ENCODE results near the gene NDUFA3.
"Not testable (repeated sequence)": the region's sequence is repeated elsewhere in the genome, so short reads cannot be mapped to it uniquely, and the experiment has no call there.

The NDUFA3 gene

DNA sequence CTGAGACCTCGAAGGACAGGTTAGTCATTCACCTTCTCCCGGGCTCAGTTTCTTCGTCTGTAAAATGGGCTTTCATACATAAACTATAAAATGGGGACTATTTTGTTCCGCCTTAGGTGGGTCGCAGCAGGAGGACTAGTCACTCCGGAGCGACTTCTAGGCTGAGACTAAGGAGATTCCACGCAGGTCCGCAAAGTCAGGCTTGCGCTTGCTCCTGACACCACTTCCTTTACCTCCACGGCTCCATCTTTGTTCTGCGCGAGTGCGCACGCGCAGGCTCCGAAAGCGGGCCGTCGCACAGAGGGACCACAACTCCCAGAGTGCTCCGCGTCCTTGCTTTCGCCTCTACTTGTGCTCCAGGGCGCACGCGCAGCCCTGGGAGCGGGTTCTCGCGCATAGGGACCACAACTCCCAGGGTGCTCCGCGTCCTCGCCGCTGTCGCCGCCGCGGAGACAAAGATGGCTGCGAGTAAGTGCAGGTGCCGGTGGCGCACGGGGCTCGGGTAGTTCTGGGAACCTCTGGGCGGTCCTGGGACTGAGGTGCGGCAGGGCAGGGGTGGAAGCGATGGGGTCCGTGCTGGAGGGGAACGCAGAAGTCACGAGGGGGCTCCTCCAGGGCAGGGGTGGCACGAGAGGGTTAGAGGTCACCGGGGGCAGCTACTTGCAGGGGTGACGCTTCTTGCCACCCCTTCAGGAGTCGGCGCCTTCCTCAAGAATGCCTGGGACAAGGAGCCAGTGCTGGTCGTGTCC, at the start of gene NDUFA3:
TSS of gene NDUFA3 (plus strand) at position 435 of the 749 bp plus-strand sequence. CDS start at position 459, 24 bp downstream.
- peak; percentile 96 for DNase-seq (ENCODE audit: low read depth)

DNA sequence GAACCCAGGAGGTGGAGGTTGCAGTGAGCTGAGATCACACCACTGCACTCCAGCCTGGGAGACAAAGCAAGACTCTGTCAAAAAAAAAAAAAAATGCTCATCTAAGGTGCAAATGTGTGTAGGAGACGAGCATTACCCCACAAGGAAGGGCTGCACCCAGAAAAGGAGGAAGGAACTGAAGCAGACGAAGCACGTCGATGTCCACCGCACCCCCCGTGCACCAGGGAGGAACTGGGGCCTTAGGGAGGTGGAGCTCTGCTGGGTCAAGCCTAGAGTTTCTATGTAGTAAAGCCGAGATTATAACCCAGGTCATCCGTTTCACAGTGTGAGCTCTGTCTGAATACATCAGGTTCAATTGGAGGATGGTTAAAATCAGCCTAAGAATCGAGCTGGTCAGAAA, 40.0 kb upstream of the NDUFA3 start:
- DNase-seq (ENCODE audit: low read depth): no peak

DNA sequence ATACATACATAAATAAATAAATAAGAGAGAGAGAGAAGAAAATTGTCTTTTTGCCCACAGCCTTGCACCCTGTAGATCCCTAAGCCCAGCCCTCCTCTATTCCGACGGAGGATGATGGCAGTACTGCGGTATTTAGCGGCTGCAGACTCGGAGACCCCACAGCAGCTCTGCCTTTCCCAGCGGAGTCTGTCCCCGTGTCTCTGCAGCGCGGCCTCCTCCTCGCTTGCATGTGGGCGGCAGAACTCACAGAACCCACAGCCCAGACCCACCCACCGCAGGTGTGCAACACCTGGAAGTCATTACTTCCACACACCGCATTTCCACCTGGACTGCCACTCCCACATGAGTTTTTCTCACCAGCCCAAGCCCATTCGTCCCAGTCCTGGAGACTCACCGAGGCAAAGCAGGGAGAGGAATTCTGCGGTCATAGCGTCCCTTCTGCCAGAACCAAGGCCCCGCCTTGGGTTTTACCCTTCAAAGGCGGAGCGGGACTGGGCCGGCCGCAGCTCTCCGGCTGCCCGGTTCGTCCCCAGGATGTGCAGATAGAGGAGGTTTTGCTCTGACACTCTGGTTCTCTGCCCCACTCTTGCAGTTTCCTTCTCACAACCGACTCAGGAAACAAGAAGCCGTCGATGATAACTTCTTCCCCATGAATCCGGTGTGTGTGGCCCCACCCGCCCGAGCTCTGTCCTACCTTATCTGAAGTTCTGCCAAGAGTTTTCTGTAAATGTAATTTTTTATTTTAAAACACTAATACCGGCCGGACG, 39.1 kb upstream of the NDUFA3 start, which contains the start of gene VSTM1:
TSS of gene VSTM1 (minus strand) at position 548 of the 767 bp plus-strand sequence. CDS start at position 428, 120 bp downstream.
- DNase-seq (ENCODE audit: low read depth): no peak

DNA sequence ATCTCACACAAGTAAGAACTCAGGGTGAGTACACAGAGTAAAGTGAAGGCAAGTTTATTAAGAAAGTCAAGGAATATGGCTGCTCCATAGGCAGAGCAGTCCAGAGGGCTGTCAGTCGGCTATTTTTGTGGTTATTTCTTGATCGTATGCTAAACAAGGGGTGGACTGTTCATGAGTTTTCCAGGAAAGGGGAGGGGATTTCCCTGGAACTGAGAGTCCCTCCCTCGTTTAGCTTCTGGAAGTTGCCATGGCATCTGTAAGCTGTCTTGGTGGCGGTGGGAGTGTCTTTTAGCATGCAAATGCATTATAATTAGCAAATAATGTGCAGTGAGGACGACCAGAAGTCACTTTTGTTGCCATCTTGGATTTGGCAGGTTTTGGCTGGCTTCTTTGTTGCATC, 33.2 kb upstream of the NDUFA3 start:
- no peak for DNase-seq (ENCODE audit: low read depth)

DNA sequence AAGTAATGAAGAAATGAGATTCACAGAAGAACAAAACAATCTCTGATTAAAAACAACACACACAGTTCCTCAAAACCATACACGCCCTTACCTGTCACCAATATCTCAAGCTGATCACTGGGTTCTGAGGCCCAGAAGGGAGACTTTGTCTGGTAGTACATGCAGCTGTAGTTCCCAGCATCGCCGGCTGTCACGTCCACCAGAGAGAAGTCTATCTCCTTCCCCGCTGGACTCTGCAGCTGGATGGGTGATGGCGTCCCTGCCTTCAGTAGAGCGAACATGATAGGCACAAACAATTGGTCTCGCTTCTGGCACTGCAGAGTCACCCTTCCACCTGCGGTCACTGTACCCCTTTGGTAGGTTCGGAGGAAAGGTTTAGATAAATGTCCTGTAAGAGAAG, 28.8 kb upstream of the NDUFA3 start:
- DNase-seq (ENCODE audit: low read depth): no peak

DNA sequence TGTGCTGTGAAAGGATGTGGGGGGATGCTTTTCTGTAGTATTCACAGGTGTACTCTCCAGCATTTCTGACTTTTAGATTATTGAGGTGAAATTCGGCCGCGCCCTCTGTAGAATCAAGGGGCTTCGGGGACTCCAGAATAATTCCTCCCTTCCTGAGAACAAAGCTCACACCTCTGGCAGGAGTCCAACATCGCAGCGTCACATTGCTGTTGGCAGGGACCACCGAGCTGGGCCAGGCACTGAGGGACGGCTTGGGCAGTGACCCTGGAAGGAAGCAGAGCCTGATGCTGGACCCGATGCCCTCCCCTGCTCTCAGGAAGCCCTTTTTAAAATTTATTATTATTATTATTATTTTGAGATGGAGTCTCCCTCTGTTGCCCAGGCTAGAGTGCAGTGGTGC, 27.8 kb upstream of the NDUFA3 start:
- no peak for DNase-seq (ENCODE audit: low read depth)

DNA sequence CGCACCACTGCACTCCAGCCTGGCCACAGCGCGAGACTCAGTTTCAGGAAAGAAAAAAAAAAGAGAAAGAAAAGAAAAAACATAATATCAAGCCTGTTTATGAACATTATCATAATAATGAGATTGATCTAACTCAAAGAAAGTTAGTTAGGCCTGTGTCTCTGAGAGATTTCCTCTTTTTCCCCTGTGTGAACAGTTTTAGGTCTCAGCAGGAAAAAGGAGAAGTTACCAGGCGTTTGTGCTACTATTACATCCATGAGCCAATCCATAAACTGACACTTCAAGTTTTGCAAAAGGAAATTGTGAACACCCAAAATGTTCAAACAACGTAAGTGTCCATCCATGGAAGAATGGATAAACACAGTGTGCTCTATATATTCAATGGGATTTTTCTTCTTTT, 25.3 kb upstream of the NDUFA3 start:
- no peak for DNase-seq (ENCODE audit: low read depth)

DNA sequence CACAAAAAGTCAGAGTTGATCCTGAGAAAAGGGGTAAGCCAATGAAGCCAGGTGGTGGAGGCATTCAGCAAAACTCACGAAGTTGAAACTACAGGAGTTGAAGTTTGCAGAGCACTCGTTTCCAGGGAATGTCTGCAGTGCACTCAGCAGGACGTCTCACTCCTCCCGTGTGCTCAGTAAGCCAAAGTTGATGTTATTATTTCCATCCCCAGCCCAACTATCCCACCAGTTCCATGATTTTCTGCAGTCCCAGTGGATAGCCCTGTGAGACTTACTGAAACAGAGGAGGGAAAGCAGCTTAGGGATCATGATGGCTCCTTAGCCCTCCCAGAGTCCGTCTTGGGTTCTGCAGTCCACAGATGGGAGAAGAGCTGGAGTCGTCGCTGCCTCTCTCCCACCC, 21.6 kb upstream of the NDUFA3 start, which contains the start of gene TARM1:
TSS of gene TARM1 (minus strand) at position 334 of the 400 bp plus-strand sequence. CDS start at position 309, 25 bp downstream.
- no peak for DNase-seq (ENCODE audit: low read depth)

DNA sequence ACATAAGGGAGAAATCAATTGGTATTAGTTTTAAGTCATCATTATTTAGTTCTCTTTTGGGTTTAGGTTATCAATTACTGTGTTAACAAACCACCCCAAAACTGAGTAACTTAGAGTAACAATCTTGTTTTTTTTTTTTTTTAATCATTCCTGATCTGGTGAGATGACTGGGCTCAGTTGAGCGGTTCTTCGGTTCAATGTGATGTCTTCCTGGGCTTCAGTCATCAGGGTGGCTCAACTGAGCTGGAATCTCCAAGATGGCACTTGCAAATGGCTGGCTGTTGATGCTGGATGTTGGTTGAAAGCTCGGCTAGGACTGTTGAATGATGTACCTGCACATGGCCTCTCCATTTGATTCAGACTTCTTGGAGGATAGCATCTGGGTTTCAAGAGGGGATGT, 18.2 kb upstream of the NDUFA3 start:
- no peak for DNase-seq (ENCODE audit: low read depth)

DNA sequence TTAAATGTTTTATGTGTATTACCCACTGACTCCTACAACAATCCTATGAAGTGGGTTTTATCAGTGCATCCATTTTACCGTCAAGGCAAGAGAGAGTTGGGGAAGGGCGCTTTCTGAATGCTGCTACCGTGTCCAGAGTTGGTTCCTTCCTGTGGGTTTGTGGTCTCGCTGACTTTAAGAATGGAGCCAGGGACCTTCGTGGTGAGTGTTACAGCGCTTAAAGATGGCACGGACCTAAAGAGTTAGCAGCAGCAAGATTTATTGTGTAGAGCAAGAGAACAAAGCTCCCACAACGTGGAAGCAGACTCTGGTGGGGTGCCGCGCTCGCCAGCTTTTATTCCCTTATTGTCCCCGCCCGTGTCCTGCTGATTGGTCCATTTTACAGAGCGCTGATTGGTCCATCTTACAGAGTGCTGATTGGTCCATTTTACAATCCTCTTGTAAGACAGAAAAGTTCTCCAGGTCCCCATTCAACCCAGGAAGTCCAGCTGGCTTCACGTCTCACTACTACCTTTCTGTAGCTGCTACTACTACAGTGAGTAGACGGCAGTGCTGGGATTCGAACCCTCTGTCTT, 8.1 kb upstream of the NDUFA3 start:
- no peak for DNase-seq (ENCODE audit: low read depth)

DNA sequence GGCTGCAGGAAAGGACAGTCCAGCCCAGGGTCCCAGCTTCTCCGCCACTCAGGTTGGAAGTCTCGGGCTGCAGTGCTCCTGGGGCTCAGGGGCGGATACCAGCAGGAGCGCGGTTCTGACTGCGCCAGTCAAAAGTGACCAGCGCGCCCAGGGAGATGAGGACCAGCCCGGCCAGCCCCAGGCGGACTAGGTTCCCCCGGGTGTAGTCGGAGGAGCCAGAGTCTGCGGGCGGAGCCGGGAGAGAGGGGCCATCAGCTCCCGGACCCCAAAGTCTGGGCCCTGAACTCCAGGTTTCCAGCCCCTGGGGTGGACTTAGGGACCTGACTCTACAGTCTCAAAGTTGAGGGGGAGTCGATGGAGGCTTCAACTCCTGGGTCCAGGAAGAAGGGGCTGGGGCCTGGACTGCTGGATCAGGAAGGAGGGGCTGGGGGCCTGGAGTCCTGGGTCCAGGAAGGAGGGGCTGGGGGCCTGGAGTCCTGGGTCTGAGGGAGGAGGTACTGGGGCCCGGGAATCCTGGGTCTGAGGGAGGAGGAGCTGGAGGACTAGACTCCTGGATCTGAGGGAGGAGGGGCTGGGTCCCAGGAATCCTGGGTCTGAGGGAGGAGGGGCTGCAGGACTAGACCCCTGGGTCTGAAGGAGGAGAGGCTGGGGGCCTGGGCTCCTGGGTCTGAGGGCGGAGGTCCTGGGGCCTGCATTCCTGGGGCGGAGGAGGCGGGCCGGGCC, 7.4 kb upstream of the NDUFA3 start:
- no peak for DNase-seq (ENCODE audit: low read depth)

DNA sequence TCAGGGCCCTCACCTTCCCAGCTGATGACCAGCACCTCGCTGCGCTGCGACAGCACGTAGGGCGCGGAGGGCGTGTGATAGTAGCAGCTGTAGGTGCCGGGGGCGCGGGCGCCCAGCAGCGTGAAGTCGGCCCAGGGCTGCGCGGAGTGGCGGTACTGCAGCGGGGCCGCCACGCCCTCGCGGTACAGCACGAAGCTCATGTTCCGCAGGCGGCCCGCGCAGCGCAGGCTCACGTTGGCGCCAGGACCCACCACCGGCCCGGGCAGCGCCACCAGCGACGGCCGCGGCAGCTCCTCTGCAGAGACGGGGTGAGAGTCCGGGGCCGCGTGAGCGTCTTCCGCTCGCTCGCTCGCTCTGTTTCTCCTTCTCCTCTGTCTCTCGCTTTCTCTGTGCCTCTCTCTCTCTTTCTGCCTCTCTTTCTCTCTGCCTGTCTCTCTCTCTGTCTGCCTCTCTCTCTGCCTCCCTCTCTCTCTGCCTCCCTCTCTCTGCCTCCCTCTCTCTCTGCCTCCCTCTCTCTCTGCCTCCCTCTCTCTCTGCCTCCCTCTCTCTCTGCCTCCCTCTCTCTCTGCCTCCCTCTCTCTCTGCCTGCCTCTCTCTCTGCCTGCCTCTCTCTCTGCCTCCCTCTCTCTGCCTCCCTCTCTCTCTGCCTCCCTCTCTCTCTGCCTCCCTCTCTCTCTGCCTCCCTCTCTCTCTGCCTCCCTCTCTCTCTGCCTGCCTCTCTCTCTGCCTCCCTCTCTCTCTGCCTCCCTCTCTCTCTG, 6.6 kb upstream of the NDUFA3 start:
- DNase-seq (ENCODE audit: low read depth): peak; percentile 26

DNA sequence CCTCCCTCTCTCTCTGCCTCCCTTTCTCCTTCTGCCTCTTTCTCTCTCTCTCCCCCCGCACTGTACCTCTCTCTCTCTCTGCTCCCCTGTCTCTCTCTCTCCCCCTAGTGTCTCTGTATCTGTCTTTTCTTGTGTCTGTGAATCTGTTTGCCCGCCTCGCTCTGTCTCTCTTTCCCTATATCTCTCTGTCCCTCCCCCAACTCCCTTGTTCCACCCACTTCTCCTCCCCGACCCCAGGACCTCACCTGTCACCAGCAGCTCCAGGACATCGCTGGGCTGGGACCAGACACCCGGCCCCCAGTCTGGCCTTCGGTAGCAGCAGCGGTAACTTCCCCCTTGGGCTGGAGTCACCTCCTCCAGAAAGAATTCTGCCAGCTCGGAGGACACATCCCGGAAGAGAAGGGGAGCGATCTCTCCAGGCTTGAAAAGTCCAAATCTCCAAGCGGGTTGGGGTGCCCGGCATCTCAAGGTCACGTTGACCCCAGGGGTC, 6.0 kb upstream of the NDUFA3 start:
- DNase-seq (ENCODE audit: low read depth): no peak

DNA sequence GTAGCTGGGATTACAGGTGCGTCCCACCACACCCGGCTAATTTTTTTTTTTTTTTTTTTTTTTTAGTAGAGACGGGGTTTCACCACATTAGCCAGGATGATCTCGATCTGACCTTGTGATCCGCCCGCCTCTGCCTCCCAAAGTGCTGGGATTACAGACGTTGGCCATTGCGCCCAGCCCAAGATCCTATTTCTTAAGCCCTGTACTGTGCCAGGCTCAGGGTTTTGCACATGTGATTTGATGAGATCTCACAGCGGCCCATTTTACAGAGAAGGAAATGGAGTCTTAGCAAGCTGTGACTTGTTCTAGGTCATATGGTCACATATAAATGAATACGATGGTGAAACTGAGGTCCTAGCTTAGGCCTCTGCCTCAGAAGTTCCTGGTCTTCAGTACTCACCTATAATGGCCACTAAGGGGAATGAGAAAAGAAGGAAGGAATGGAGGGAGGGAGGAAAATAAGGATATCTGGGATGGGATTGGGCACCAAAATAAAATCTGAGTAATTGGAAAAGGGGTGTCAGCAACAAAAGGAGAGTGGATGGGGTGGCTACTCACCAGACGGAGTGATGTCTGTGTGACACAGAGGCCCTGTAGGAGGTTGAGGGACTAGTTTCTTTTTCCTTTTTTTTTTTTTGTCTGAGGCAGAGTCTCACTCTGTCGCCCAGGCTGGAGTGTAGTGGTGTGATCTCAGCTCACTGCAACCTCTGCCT, 3.3 kb upstream of the NDUFA3 start:
- DNase-seq (ENCODE audit: low read depth): no peak

DNA sequence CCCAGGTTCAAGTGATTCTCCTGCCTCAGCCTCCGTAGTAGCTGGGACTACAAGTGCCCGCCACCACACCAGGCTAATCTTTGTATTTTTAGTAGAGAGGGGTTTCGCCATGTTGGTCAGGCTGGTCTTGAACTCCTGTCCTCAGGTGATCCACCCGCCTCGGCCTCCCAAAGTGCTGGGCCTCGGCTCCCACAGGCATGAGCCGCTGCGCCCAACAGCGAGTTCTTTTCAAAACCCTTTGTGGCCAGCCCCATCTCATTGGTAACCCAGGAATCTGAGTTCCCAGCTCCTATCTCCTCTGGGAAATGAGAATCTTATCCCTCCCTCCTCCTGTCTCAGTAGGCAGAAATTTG, 2.8 kb upstream of the NDUFA3 start:
- DNase-seq (ENCODE audit: low read depth): not testable (repeated sequence)

DNA sequence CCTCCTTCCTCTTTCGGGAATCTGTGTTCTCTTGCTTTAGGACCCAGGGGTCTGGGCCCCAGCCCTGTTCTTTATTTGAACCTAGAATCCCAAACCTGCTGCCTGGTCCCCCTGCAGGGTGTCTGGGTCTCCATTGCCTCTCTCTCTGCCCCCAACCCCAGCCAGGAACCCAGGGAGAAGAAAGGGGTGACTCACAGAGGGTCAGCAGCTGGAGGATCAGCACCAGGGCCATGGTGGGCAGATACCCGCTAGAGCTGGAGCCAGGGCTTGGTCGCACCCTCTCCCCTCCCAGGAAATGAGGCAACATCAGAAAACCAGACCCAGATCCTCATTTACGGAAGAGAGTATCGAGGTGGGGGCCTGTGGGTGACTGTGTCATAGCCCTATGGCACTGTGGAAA, 2.1 kb upstream of the NDUFA3 start, which contains the start of gene OSCAR:
TSS of gene OSCAR (minus strand) at position 243 of the 400 bp plus-strand sequence. CDS start at position 232, 11 bp downstream.
- no peak for DNase-seq (ENCODE audit: low read depth)

DNA sequence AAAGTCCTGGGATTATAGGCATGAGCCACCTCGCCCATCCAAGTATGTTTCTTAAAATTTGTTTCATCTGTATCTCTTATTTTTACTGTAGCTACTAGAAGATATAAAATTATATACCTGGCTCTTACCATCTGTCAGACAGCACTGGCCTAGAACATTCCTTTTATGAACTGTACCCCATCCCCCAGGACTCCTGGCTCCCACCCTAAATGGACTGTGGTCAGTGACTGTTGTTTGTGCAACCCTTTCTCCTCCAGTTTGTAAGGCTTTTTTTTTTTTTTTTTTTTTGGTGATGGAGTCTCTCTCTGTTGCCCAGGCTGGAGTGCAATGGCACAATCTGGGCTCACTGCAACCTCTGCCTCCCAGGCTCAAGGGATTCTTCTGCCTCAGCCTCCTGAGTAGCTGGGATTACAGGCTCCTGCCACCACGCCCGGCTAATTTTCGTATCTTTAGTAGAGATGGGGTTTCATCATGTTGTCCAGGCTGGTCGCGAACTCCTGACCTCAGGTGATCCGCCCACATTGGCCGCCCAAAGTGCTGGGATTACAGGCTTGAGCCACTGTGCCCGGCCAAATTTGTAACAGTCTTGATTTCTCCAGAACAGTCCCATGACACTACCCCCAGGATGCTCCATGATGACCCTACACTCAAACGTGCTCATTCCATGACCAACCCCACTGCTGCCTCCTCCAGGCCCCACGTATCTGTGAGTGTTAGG, 2.5 kb downstream of the NDUFA3 start:
- no peak for DNase-seq (ENCODE audit: low read depth)

DNA sequence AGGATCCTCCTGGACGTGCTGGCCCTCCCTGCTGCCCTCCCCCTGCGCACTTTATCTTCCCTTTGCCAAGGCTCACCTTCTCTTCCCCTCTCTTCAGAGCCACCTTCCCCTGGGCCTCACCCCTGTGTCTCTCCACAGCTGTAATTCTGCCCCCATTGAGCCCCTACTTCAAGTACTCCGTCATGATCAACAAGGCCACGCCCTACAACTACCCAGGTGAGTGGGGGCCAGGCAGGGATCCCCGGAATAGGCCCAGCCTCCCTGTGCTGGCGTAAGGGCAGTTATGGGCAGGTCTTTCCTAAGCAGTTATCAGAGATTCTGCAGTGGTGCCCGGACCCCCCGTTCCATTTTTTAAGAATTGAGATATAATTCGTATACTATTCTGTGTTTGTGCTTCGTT, 3.1 kb downstream of the NDUFA3 start:
- no peak for DNase-seq (ENCODE audit: low read depth)

DNA sequence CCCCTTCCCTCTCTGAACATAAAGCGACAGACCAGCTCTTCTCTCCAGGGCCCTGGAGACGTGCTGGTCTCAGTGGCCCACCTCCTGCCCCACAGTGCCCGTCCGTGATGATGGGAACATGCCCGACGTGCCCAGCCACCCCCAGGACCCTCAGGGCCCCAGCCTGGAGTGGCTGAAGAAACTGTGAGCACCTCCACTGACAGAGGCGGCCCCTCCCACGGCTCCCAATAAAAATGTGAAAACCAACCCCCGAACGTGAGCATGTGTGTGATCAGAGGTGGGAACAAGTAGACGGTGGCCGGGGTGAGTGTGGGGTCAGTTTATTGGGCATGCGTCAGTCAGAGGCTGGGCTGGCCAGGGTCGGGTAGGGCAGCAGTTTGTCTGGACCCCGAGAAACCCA, 4.1 kb downstream of the NDUFA3 start:
- DNase-seq (ENCODE audit: low read depth): no peak

All from activated gamma-delta T cell treated with anti-CD3 and anti-CD28 coated beads, Interleukin-2, amount 50 U/mL, for 16 hours (primary cell).